ENCODE results near the gene OPHN1. TPM values are rescaled to one million over a fixed set of nuclear protein-coding genes. Genes with fewer than 3 reads are reported as not detected.

Gene OPHN1
- total RNA-seq, 1 donor from 2014 or later = 3.7 TPM

DNA sequence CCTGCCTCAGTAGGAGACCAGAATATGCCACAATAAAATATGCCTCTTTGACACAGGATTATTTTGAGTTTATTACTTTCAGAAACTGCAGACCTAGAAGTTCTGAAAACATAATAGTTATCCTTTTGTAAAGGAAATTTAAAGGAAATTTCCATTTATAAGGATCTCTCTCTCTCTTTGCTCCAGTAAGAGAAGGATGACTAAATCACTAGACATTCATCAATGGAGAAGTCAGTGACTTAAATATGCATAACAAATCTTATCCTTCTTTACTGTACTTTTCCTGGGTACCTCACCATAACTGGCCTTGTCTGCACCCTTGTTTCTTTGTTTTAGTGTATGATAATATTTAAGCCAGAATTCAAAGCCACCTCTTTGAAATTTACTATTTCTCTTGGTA, 28.3 kb upstream of the OPHN1 start:
- H3K4me3 ChIP-seq (ENCODE audit: low read depth, low read length) = no peak overlapping the region
- TF ChIP-seq CTCF (conservative IDR thresholded peaks at IDR 0.05; ENCODE audit: low read depth, low read length) = no peak
- no peak for DNase-seq (ENCODE audit: low read depth)

DNA sequence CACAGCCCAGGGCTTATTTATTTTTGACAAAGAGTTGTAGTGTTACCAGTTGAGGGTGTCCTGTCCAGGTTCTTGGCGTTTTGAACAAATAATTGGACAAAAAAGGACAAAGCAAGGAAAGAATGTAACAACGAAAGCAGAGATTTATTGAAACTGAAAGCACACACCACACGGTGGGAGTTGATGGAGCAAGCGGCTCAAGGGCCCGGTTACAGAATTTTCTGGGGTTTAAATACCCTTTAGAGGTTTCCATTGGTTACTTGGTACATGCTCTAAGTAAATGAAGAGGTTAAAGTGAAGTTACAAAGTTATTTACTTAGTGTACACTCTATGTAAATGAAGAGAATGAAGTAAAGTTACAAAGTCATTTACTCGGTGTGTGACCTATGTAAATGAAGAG, 27.8 kb upstream of the OPHN1 start:
- DNase-seq (ENCODE audit: low read depth) = no peak
- no peak for TF ChIP-seq CTCF (conservative IDR thresholded peaks at IDR 0.05; ENCODE audit: low read depth, low read length)
- H3K4me3 ChIP-seq (ENCODE audit: low read depth, low read length) = no peak overlapping the region

DNA sequence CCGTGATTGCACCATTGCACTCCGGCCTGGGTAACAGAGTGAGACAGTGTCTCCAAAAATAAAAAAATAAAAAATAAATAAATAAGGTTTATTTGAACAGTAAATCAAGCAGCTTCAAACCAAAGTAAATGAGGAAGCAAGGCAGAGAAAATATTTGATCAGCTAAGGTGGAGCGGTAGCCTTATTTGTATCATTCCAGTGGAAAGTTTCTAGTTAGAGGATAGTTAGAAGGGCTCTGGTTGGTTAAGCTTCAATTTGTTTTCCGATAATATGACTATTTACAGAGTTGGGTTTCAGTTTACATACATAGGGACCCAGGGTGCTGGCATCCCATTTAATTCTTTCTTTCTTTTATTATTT, 21.8 kb upstream of the OPHN1 start:
- no peak for DNase-seq (ENCODE audit: low read depth)
- TF ChIP-seq CTCF (conservative IDR thresholded peaks at IDR 0.05; ENCODE audit: low read depth, low read length) = no peak
- no peak overlapping the region for H3K4me3 ChIP-seq (ENCODE audit: low read depth, low read length)

DNA sequence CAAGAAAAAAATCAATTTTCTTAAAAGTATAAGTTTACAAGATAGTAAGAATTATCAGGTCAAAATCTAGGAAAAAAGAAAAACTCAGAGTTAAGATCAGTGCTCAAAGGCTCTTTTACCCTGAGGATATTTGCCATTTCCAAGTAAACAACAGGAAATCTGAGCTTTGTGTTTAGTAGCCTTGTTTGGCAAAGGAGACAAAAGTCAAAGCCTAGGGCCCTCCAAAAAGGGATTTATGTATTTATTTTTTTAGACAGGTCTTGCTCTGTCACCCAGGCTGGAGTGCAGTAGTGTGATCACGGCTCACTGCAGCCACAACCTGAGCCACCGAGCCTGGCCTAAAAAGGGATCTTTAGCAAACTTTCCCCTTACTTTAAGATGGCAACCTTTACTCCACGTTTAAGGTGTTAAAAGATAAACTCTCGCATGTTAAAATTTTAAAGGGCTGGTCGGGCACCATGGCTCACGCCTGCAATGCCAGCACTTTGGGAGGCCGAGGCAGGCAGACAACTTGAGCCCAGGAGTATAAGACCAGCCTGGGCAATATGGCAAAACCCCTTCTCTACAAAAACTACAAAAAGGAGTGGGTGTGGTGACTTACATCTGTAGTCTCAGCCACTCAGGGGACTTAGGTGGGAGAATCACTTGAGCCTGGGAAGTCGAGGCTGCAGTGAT, 21.3 kb upstream of the OPHN1 start:
- no peak for DNase-seq (ENCODE audit: low read depth)
- no peak overlapping the region for H3K4me3 ChIP-seq (ENCODE audit: low read depth, low read length)
- TF ChIP-seq CTCF (conservative IDR thresholded peaks at IDR 0.05; ENCODE audit: low read depth, low read length) = no peak

GRCh38 chrX:68451720-68452119, 18.4 kb upstream of the OPHN1 start:
- TF ChIP-seq CTCF (conservative IDR thresholded peaks at IDR 0.05; ENCODE audit: low read depth, low read length) = no peak

GRCh38 chrX:68443155-68443868, 10.0 kb upstream of the OPHN1 start:
- no peak for TF ChIP-seq CTCF (conservative IDR thresholded peaks at IDR 0.05; ENCODE audit: low read depth, low read length)
- DNase-seq (ENCODE audit: low read depth) = no peak

More at GRCh38 chrX:68451720-68452119, 18.4 kb upstream of the OPHN1 start:
- no peak overlapping the region for H3K4me3 ChIP-seq (ENCODE audit: low read depth, low read length)
- DNase-seq (ENCODE audit: low read depth) = no peak

DNA sequence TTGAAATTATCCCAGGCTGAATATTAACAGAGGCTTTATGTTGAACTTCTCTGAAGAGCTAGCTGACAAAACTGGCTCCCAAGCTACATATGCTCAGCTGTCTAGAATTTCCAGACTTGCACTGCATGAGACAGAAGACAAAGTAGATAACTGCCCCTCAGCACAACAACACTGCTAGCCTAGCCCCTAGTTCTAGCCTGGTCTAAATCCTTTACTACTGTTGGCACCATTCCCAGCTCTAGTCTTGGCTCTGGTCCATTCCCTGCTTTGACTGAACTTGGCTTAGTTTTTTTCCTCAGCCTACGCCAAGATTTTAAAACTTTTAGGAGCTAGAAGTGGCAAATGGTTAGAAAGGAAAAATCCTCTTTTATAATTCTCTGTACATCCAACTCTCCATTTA, 7.6 kb upstream of the OPHN1 start:
- TF ChIP-seq CTCF (conservative IDR thresholded peaks at IDR 0.05; ENCODE audit: low read depth, low read length) = no peak
- H3K4me3 ChIP-seq (ENCODE audit: low read depth, low read length) = no peak overlapping the region
- no peak for DNase-seq (ENCODE audit: low read depth)

More at GRCh38 chrX:68443155-68443868, 10.0 kb upstream of the OPHN1 start:
- no peak overlapping the region for H3K4me3 ChIP-seq (ENCODE audit: low read depth, low read length)

All from epithelial cell of proximal tubule (primary cell).